HEK293 (cell line): ENCODE data around the gene SEM1.

Source experiments
- GFI1B ChIP-seq: fragments of 450-650 bp; formaldehyde crosslinking; IDR thresholded peaks from 2 replicates; pipeline ENCODE4 v1.5.1; 2016; ENCODE audit warnings: missing biosample characterization, missing genetic modification characterization
- HOXC10 ChIP-seq: sonication (generic); formaldehyde crosslinking; IDR thresholded peaks from 2 replicates; pipeline ENCODE4 v1.8.1; 2023; ENCODE audit warnings: mild to moderate bottlenecking, missing genetic modification reagents
- IKZF3 ChIP-seq: fragments of 450-650 bp; IDR thresholded peaks from 2 replicates; pipeline ENCODE4 v1.5.0; 2018; ENCODE audit warnings: missing biosample characterization, mild to moderate bottlenecking, missing genetic modification characterization, moderate library complexity
- KLF9 ChIP-seq: fragments of 450-650 bp; formaldehyde crosslinking; IDR thresholded peaks from 2 replicates; pipeline ENCODE4 v1.5.1; 2016; ENCODE audit warnings: missing biosample characterization, missing genetic modification characterization, low read depth
- MYNN ChIP-seq: fragments of 450-650 bp; formaldehyde crosslinking; IDR thresholded peaks from 2 replicates; pipeline ENCODE4 v1.5.1; 2016; ENCODE audit warnings: missing biosample characterization, missing genetic modification characterization, borderline replicate concordance
- PRDM1 ChIP-seq: fragments of 450-650 bp; formaldehyde crosslinking; IDR thresholded peaks from 2 replicates; pipeline ENCODE4; 2016; ENCODE audit warnings: missing biosample characterization, missing genetic modification characterization
- SETDB1 ChIP-seq: IDR thresholded peaks from one replicate; pipeline ENCODE4 v1.6.1; 2017; ENCODE audit warnings: mild to moderate bottlenecking, low read length, moderate library complexity, mixed read lengths; ENCODE audit not compliant: insufficient read length
- TRIM28 ChIP-seq: IDR thresholded peaks from 2 replicates; pipeline ENCODE4 v1.6.1; 2011; ENCODE audit warnings: low read length, control low read depth, borderline replicate concordance
- ZBTB21 ChIP-seq: fragments of 450-650 bp; formaldehyde crosslinking; IDR thresholded peaks from 2 replicates; pipeline ENCODE4 v1.5.1; 2017; ENCODE audit warnings: missing biosample characterization, missing genetic modification characterization
- ZNF114 ChIP-seq: fragments of 450-650 bp; formaldehyde crosslinking; IDR thresholded peaks from 2 replicates; pipeline ENCODE4 v1.5.0; 2017; ENCODE audit warnings: missing biosample characterization, missing genetic modification characterization
- ZNF416 ChIP-seq: fragments of 450-650 bp; formaldehyde crosslinking; IDR thresholded peaks from 2 replicates; pipeline ENCODE4 v1.5.1; 2016; ENCODE audit warnings: missing biosample characterization, missing genetic modification characterization
- ZNF426 ChIP-seq: fragments of 450-650 bp; formaldehyde crosslinking; IDR thresholded peaks from 2 replicates; pipeline ENCODE4 v1.5.1; 2017; ENCODE audit warnings: missing biosample characterization, missing genetic modification characterization, mild to moderate bottlenecking, inconsistent platforms, moderate library complexity
- ZNF555 ChIP-seq: fragments of 450-650 bp; formaldehyde crosslinking; conservative IDR thresholded peaks from 2 replicates; pipeline ENCODE4 v1.5.1; 2017; ENCODE audit warnings: missing biosample characterization, mild to moderate bottlenecking, missing genetic modification characterization, inconsistent platforms
- ZNF658 ChIP-seq: fragments of 450-650 bp; formaldehyde crosslinking; IDR thresholded peaks from 2 replicates; pipeline ENCODE4; 2016; ENCODE audit warnings: missing biosample characterization, missing genetic modification characterization
- ZNF76 ChIP-seq: fragments of 450-650 bp; formaldehyde crosslinking; IDR thresholded peaks from 2 replicates; pipeline ENCODE4; 2016; ENCODE audit warnings: low read depth, missing biosample characterization, missing genetic modification characterization, borderline replicate concordance
- ZNF830 ChIP-seq: fragments of 450-650 bp; IDR thresholded peaks from 2 replicates; pipeline ENCODE4 v1.5.0; 2018; ENCODE audit warnings: missing biosample characterization, missing genetic modification characterization, low read depth, mild to moderate bottlenecking, moderate library complexity
- ZSCAN16 ChIP-seq: fragments of 450-650 bp; formaldehyde crosslinking; IDR thresholded peaks from 2 replicates; pipeline ENCODE4 v1.5.1; 2016; ENCODE audit warnings: missing biosample characterization, missing genetic modification characterization
- ZXDB ChIP-seq: fragments of 450-650 bp; formaldehyde crosslinking; IDR thresholded peaks from 2 replicates; pipeline ENCODE4 v1.5.1; 2016; ENCODE audit warnings: missing biosample characterization, missing genetic modification characterization
- TF ChIP-seq, protein P1 (sequence below): fragments of 450-650 bp; formaldehyde crosslinking; IDR thresholded peaks from 2 replicates; pipeline ENCODE4 v1.5.1; 2016; ENCODE audit warnings: missing biosample characterization, missing genetic modification characterization
- TF ChIP-seq, protein P2 (sequence below): fragments of 450-650 bp; formaldehyde crosslinking; IDR thresholded peaks from 2 replicates; pipeline ENCODE4 v1.5.1; 2016; ENCODE audit warnings: missing biosample characterization, missing genetic modification characterization, borderline replicate concordance
- TF ChIP-seq, protein P3 (sequence below): fragments of 450-650 bp; IDR thresholded peaks from 2 replicates; pipeline ENCODE4 v1.5.1; 2018; ENCODE audit warnings: missing biosample characterization, missing genetic modification characterization
- TF ChIP-seq, protein P4 (sequence below): fragments of 450-650 bp; formaldehyde crosslinking; IDR thresholded peaks from 2 replicates; pipeline ENCODE4 v1.5.1; 2016; ENCODE audit warnings: missing biosample characterization, missing genetic modification characterization
- TF ChIP-seq, protein P5 (sequence below): fragments of 450-650 bp; formaldehyde crosslinking; IDR thresholded peaks from 2 replicates; pipeline ENCODE4 v1.5.1; 2017; ENCODE audit warnings: missing biosample characterization, missing genetic modification characterization
- TF ChIP-seq, protein P6 (sequence below): fragments of 450-650 bp; formaldehyde crosslinking; optimal IDR thresholded peaks from 2 replicates; pipeline ENCODE3; 2016; ENCODE audit warnings: missing biosample characterization, mild to moderate bottlenecking, missing genetic modification characterization

Gene SEM1

DNA sequence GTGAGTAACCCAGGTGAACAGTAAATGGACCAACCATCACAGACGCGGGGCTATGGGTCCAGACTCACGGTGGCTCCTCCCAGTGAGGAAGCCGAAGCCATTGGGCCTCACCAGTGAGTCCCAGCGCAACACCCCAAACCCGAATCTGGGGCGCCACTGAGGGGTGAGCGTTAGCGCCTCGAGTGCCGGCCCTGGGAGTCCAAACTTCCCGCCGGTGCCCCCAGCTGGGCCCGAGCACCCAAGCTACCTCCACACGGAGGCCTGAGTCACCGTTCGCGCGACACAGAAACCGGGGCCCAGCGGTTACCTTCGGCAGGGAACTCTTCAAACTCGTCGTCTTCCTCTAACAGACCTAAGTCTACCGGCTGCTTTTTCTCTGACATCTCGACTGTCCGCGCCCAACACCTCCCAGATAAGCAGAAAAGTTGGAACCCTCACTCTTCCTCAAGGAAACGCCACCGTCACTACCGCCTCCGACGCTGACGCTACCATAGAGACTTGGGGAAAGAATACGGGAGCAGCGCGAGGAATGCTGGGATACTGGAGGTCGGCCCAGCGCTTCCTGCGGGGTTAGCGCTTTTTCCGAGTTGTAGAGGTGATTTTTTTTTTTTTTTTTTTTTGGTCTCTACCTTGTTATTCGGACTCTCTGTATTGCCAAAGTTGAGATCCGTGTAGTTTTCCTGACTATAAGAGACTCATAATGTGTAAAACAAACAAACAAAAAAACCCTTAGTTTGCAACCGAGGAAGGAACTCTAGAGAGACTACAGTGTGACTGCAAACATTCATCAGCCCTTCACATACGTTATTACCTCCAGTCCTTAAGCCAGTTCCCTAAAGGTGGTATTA lies at the start of gene SEM1 (continued):
- TF ChIP-seq, protein P1, sequence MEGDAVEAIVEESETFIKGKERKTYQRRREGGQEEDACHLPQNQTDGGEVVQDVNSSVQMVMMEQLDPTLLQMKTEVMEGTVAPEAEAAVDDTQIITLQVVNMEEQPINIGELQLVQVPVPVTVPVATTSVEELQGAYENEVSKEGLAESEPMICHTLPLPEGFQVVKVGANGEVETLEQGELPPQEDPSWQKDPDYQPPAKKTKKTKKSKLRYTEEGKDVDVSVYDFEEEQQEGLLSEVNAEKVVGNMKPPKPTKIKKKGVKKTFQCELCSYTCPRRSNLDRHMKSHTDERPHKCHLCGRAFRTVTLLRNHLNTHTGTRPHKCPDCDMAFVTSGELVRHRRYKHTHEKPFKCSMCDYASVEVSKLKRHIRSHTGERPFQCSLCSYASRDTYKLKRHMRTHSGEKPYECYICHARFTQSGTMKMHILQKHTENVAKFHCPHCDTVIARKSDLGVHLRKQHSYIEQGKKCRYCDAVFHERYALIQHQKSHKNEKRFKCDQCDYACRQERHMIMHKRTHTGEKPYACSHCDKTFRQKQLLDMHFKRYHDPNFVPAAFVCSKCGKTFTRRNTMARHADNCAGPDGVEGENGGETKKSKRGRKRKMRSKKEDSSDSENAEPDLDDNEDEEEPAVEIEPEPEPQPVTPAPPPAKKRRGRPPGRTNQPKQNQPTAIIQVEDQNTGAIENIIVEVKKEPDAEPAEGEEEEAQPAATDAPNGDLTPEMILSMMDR (tag by site-specific recombination): peak; percentile 77
- TF ChIP-seq ZSCAN16 (no peak), IKZF3 (tag by site-specific recombination) (peak; percentile 91), ZNF658 (tag by site-specific recombination) (no peak), ZNF114 (no peak), KLF9 (no peak), ZBTB21 (tag by site-specific recombination) (peak; percentile 20; the same call in 1 of the 2 replicates), ZNF830 (tag by site-specific recombination) (no peak), ZNF416 (tag by site-specific recombination) (no peak), SETDB1 (no peak), ZNF76 (peak; percentile 93), HOXC10 (CRISPR knock-in tag) (no peak), GFI1B (tag by site-specific recombination) (no peak), TRIM28 (peak; percentile 37; the same call in 1 of the 2 replicates), PRDM1 (tag by site-specific recombination) (0 out of 2 replicates have a peak, but pooled peaks have one; percentile 9), ZXDB (peak; percentile 77), MYNN (tag by site-specific recombination) (no peak), ZNF555 (tag by site-specific recombination) (no peak), ZNF426 (tag by site-specific recombination) (no peak)
- TF ChIP-seq, protein P2, sequence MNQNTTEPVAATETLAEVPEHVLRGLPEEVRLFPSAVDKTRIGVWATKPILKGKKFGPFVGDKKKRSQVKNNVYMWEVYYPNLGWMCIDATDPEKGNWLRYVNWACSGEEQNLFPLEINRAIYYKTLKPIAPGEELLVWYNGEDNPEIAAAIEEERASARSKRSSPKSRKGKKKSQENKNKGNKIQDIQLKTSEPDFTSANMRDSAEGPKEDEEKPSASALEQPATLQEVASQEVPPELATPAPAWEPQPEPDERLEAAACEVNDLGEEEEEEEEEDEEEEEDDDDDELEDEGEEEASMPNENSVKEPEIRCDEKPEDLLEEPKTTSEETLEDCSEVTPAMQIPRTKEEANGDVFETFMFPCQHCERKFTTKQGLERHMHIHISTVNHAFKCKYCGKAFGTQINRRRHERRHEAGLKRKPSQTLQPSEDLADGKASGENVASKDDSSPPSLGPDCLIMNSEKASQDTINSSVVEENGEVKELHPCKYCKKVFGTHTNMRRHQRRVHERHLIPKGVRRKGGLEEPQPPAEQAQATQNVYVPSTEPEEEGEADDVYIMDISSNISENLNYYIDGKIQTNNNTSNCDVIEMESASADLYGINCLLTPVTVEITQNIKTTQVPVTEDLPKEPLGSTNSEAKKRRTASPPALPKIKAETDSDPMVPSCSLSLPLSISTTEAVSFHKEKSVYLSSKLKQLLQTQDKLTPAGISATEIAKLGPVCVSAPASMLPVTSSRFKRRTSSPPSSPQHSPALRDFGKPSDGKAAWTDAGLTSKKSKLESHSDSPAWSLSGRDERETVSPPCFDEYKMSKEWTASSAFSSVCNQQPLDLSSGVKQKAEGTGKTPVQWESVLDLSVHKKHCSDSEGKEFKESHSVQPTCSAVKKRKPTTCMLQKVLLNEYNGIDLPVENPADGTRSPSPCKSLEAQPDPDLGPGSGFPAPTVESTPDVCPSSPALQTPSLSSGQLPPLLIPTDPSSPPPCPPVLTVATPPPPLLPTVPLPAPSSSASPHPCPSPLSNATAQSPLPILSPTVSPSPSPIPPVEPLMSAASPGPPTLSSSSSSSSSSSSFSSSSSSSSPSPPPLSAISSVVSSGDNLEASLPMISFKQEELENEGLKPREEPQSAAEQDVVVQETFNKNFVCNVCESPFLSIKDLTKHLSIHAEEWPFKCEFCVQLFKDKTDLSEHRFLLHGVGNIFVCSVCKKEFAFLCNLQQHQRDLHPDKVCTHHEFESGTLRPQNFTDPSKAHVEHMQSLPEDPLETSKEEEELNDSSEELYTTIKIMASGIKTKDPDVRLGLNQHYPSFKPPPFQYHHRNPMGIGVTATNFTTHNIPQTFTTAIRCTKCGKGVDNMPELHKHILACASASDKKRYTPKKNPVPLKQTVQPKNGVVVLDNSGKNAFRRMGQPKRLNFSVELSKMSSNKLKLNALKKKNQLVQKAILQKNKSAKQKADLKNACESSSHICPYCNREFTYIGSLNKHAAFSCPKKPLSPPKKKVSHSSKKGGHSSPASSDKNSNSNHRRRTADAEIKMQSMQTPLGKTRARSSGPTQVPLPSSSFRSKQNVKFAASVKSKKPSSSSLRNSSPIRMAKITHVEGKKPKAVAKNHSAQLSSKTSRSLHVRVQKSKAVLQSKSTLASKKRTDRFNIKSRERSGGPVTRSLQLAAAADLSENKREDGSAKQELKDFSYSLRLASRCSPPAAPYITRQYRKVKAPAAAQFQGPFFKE (tag by site-specific recombination): no peak
- TF ChIP-seq, protein P3, sequence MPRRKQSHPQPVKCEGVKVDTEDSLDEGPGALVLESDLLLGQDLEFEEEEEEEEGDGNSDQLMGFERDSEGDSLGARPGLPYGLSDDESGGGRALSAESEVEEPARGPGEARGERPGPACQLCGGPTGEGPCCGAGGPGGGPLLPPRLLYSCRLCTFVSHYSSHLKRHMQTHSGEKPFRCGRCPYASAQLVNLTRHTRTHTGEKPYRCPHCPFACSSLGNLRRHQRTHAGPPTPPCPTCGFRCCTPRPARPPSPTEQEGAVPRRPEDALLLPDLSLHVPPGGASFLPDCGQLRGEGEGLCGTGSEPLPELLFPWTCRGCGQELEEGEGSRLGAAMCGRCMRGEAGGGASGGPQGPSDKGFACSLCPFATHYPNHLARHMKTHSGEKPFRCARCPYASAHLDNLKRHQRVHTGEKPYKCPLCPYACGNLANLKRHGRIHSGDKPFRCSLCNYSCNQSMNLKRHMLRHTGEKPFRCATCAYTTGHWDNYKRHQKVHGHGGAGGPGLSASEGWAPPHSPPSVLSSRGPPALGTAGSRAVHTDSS (tag by site-specific recombination): peak; percentile 49
- TF ChIP-seq, protein P4, sequence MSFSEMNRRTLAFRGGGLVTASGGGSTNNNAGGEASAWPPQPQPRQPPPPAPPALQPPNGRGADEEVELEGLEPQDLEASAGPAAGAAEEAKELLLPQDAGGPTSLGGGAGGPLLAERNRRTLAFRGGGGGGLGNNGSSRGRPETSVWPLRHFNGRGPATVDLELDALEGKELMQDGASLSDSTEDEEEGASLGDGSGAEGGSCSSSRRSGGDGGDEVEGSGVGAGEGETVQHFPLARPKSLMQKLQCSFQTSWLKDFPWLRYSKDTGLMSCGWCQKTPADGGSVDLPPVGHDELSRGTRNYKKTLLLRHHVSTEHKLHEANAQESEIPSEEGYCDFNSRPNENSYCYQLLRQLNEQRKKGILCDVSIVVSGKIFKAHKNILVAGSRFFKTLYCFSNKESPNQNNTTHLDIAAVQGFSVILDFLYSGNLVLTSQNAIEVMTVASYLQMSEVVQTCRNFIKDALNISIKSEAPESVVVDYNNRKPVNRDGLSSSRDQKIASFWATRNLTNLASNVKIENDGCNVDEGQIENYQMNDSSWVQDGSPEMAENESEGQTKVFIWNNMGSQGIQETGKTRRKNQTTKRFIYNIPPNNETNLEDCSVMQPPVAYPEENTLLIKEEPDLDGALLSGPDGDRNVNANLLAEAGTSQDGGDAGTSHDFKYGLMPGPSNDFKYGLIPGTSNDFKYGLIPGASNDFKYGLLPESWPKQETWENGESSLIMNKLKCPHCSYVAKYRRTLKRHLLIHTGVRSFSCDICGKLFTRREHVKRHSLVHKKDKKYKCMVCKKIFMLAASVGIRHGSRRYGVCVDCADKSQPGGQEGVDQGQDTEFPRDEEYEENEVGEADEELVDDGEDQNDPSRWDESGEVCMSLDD (tag by site-specific recombination): peak; percentile 72
- TF ChIP-seq, protein P5, sequence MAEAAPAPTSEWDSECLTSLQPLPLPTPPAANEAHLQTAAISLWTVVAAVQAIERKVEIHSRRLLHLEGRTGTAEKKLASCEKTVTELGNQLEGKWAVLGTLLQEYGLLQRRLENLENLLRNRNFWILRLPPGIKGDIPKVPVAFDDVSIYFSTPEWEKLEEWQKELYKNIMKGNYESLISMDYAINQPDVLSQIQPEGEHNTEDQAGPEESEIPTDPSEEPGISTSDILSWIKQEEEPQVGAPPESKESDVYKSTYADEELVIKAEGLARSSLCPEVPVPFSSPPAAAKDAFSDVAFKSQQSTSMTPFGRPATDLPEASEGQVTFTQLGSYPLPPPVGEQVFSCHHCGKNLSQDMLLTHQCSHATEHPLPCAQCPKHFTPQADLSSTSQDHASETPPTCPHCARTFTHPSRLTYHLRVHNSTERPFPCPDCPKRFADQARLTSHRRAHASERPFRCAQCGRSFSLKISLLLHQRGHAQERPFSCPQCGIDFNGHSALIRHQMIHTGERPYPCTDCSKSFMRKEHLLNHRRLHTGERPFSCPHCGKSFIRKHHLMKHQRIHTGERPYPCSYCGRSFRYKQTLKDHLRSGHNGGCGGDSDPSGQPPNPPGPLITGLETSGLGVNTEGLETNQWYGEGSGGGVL (tag by site-specific recombination): no peak
- TF ChIP-seq, protein P6, sequence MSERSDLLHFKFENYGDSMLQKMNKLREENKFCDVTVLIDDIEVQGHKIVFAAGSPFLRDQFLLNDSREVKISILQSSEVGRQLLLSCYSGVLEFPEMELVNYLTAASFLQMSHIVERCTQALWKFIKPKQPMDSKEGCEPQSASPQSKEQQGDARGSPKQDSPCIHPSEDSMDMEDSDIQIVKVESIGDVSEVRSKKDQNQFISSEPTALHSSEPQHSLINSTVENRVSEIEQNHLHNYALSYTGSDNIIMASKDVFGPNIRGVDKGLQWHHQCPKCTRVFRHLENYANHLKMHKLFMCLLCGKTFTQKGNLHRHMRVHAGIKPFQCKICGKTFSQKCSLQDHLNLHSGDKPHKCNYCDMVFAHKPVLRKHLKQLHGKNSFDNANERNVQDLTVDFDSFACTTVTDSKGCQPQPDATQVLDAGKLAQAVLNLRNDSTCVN (tag by site-specific recombination): peak; percentile 35
